HG03280 (cell line): ENCODE measurements around the gene FOXK2.

Experiments
- ATAC-seq: cut with Tn5 transposase; IDR thresholded peaks from one replicate; pipeline ENCODE4 v1.9.1; 2021; ENCODE audit warnings: mild to moderate bottlenecking, moderate library complexity; ENCODE audit not compliant: unreplicated experiment

Gene FOXK2

DNA sequence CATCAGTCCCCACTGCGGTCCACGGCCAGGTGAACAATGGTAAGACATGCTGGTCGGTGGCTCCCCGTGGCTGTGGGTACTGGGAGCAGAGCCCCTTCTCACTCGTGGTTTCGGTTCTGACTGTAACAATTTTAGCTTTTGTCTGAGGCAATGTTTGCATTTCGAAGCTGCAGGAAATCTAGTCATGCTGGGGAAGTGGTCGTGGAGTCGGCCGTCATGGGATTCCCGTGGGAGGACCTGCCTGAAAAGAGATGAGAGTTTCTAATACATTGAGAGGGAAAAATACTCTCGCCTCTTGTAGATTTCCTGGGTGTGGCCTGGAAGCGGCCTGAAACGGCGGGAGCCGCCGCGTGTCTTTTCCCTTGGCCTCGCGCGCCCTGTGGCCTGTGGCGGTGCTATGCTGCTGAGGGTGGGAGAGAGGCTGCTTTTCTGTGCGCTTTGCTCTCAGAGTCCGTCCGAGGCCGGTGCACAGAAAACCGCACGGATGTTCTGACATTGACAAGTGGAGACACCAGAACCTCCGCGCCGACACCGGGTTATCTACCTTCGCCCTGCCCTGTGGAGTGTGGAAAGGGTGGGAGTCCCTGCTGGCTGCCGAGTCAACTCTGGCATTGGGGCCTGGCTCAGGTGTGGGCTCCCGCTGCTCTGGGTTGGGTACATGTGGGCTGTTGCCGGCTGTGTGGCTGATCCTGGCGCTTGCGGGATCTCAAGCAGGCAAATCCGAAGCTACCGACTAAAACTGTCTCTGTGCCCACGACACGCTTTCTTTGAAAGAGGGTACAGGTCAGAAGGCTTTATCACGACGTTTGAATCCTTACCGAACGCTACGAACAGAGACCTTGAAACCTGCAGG is 67.9 kb downstream of the FOXK2 start:
- no peak for ATAC-seq

DNA sequence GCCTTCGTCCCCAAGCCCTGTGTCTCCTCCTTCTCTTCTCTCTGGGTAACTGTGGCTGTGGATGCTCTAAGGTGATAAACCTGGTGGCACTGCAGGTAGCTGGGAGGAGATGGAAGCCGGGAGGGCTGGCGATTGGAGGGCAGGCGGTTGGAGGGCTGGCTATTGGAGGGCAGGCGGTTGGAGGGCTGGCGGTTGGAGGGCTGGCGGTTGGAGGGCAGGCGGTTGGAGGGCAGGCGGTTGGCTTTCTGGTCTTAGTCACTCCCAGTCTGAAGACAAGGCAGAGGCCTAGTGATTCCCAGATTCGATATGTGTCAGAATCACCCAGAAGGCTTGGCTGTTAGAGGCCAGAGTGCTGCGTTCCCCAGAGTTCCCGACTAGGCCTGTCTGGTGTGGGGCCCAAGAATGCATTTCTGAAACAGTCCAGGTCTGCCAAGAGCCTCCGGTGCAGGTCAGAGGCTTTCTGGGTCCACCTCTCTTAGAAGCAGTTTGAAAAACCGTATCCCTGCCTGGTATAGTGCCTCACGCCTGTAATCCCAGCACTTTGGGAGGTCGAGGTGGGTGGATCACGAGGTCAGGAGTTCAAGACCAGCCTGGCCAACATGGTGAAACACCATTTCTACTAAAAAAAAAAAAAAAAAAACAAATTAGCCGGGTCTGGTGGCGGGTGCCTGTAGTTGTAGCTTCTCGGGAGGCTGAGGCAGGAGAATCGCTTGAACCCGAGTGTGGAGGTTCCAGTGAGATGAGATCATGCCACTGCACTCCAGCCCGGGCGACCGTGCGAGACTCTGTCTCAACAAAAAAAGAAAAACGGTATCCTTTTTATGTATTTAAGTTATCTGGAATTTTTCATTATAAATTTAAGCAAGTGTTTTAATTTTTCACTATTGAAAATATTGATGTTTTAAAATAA is 69.0 kb downstream of the FOXK2 start:
- no peak for ATAC-seq

DNA sequence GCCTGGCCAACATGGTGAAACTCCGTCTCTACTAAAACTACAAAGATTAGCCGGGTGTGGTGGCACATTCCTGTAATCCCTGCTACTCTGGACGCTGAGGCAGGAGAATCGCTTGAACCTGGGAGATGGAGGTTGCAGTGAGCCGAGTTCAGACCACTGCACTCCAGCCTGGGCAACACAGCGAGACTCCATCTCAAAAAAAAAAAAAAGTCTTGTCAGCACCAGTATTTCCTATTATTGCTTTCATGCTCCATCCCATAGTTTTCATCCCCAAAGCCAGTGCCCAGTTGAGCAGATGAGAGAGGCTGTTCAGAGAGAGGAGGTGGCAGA is 70.3 kb downstream of the FOXK2 start:
- no peak for ATAC-seq

DNA sequence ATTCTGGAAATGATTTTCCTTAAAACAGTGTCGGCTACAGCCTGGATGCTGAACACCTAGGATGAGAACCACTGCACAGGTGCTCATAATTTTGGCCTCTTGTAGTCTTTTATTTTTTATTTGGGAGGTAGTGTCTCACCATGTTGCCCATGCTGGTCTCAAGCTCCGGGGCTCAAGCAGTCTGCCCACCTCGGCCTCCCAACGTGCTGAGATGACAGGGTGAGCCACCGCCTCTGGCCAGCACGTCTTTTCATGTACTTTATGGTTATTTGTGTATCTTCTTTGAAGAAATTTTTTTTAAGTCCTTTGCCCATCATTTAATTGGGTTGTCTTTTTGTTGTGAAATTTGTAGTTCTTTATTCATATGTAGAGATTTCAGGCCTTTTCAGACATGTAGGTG is 70.7 kb downstream of the FOXK2 start:
- ATAC-seq = no peak

DNA sequence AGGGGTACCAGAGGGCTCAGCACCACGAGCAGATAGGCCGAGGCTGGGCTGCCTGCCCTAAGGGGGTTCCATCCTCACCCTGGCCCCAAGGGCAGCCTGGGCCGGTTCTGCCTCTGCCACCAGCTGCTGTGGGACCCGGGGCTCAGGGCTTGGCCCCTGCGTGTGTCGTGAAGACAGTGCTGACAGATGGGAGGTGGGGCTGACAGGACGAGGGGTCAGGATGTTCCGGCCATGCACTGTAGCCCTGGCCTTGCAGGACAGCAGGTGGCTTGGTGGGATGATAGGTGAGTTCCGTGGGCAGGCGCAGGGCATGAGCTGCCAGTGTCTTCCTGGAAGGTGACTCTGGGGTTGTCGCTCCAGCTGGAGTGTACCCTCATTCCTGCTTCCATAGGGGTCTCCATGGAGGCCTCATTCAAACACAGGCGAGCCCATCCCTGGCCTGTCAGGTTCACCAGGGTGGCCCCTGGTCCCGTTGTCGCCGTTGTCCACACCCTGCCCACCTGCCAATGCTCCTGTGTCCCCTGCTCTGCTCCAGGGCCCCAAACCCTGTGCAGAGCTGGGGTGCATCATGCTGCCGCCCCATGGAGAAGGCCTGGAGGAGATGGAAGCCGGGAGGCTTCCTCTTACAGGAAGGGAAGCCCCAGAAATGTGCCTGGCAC is 71.5 kb downstream of the FOXK2 start:
- no peak for ATAC-seq

DNA sequence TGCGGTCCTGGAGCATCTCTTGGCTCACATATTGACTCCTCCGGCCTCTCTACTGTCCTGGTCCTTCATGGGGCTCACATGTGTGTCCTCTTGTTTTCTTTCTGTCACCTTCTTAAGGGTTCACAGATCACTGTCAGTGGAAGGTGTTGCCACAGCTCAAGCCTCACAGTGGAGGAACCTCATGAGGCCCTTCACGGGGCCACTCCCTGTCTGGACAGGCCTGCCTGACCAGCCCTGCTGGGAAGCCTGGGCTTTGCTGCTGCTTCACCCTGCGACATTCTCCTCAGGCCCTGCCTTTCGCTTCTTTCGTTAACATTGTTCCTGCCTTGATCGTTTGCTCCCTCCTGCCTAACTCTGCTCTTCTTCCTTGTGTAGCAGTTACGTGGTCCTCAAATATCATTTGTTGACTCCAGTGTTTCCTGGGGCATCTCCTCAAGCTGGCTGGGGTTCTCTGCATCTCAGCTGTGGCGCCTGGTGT is 72.8 kb downstream of the FOXK2 start:
- ATAC-seq = no peak

DNA sequence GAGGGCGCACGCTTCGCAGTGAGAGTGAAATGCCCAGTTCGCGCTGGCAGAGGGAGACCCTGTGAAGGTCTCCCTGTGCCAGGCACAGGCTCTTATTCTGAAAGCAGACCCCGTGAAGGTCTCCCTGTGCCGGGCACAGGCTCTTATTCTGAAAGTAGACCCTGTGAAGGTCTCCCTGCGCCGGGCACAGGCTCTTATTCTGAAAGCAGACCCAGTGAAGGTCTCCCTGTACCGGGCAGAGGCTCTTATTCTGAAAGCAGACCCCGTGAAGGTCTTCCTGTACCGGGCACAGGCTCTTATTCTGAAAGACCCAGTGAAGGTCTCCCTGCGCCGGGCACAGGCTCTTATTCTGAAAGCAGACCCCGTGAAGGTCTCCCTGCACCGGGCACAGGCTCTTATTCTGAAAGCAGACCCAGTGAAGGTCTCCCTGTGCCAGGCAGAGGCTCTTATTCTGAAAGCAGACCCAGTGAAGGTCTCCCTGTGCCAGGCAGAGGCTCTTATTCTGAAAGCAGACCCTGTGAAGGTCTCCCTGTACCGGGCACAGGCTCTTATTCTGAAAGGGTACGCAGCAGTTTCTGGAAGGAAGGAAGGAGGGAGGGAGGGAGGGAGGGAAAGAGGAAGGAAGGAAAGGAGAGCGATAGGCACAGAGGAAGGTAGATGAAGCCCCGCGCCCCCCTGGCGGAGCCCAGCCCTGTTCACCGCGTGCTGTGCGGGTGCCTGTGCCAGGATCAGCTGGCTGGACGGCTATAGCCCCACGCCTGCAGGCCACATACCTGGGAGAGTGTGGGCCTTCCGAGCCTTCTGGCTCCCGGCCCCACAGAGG is 73.4 kb downstream of the FOXK2 start:
- no peak for ATAC-seq

DNA sequence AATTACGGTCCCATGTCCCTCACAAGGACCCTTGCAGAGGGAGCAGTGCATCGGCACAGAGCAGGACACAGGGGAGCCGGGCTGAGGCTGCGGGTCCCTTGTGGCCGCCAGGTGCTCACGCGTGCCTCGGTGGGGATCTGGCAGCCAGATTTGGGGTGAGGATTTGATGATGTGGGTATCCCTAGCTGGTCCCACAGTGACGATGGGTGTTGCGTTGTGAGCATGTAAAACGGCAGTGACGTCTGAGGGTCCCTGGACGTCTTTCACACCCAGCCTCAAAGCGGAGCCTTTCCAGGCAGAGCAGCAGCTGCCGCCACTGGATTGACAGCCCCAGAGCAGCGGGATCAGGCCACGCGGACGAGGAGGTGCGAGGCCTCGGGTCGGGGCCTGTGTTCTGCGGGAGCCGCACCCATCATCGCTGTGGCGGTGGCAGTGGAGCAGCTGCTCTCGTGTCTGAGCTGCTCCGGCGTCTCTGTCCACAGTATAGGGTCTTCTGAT is 74.1 kb downstream of the FOXK2 start:
- no peak for ATAC-seq

DNA sequence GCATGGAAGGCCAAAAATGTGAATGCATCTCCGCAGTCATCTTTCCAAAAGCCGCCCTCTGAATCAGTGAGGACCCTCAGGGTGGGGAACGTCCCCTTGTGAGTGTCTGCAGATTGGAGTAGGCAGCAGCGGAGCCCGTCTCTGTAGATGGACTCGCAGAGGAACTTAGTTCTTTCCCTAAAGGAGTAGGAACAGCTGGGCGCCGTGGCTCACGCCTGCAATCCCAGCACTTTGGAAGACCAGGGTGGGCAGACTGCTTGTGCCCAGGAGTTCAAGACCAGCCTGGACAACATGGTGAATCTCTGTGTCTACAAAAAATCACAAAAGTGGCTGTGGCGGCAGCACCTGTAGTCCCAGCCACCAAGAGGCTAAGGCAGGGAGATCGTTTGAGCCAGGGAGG is 75.0 kb downstream of the FOXK2 start:
- ATAC-seq = no peak

DNA sequence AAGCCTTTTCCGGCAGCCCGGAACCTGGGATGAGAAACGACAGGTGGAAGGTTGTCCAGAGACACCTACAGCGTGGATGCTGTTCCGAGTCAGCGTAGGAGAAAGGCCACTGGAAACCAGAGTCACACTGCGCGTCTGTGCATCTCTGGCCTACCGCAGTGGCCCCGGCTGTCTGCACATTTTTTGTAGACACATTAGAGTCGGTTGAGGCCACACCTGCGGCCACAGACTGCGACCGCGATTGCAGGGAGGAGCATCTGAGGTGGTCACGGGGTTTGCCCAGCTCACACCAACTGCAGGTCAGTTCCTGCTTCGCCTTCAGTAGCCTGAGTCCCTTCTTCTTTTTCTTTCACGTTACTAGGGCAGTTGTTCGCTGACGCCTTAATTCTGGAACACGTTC is 76.4 kb downstream of the FOXK2 start:
- no peak for ATAC-seq

DNA sequence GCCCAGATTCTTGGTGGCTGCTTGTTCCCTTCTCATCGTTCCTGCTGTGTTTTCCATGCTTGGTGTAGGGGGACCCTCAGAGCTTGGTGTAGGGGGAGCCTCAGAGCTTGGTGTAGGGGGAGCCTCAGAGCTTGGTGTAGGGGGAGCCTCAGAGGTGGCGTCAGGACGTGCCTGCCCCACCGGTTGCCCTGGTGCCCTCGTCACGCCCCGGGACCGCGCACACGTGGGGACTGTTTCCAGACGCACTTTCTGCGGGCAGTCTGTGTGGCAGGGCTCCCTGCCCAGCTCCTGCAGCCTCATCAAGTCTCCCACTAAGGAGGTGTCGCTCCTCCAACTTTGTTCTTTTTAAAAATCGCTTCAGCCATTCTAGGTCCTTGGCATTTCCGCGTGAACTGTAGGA is 76.8 kb downstream of the FOXK2 start:
- no peak for ATAC-seq

DNA sequence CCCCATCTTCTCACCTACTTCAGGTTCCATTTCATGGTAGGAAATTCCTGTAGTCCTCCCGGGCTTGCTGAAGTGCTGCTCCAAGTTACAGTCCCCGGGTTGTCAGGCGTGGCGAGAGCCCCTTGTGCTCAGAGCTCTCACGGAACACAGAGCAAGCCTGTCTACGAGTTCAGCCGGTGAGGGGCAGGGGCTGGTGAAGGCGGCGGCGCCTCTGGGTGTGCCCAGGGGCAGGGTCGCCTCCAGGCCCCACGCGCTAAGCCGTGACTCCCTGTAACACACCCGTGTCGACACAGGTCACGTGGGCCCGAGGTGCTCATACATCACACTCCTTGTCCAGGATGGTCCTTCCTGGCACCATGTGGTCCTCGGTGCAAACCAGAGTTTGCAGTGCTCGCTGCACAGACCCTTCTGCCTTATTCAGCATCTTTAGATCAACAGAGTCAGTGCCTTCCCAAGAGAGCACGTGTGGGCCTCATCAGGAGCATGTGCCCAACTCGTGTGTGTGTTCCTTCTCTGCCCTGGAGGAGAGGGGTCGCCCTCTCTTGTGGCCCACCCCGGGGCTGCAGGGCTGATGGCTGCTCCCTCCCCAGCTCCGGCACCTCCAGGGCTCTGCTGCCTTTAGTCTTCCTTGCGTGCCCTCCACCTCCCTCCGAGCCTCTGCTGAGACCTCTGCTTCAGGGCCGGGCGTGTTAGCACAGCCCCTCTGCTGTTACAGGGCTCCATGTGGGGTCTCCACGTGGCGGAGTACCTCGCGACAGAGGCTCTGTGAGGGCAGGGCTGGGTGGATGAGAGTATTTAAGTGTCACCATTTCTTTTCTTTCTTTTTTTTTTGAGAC is 77.5 kb downstream of the FOXK2 start:
- ATAC-seq = no peak

DNA sequence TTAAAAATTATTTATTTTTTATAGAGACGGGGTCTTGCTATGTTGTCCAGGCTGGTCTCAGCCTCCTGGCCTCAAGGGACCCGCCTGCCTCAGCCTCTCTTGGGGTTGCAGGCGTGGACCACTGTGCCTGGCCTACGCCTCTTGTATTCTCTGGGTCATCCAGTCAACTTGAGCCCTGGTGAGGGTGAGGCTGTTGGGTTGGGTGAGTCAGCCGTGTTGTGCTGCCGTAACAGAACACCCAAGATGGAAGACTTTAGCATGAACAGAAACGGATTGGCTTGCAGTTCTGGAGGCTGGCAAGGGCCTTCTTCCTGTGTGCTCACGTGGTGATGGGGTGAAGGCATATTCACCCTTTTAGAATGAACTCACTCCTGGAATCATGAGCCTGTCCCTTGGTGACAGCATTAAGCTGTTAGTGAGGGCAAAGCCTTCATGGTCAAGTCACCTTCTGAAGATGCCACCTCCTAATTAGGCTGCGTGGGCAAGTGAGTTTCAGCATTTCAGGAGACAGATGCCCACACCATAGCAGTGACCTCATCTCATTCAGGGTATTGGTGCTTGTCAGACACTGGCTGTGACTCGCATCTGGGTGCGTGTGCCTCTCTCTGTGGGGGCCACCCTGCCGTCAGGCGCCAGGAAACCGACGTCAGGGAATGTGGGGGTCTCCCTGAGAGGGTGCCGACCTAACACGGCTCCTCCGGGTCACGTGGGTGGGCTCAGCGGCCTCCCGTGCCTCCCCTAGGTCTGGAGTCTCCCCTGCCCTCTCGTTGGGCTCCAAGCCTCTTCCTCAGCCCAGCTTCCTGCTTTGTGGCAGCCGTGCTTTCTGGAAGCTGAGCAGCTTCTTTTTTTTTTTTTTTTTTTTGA is 79.0 kb downstream of the FOXK2 start:
- ATAC-seq = no peak

DNA sequence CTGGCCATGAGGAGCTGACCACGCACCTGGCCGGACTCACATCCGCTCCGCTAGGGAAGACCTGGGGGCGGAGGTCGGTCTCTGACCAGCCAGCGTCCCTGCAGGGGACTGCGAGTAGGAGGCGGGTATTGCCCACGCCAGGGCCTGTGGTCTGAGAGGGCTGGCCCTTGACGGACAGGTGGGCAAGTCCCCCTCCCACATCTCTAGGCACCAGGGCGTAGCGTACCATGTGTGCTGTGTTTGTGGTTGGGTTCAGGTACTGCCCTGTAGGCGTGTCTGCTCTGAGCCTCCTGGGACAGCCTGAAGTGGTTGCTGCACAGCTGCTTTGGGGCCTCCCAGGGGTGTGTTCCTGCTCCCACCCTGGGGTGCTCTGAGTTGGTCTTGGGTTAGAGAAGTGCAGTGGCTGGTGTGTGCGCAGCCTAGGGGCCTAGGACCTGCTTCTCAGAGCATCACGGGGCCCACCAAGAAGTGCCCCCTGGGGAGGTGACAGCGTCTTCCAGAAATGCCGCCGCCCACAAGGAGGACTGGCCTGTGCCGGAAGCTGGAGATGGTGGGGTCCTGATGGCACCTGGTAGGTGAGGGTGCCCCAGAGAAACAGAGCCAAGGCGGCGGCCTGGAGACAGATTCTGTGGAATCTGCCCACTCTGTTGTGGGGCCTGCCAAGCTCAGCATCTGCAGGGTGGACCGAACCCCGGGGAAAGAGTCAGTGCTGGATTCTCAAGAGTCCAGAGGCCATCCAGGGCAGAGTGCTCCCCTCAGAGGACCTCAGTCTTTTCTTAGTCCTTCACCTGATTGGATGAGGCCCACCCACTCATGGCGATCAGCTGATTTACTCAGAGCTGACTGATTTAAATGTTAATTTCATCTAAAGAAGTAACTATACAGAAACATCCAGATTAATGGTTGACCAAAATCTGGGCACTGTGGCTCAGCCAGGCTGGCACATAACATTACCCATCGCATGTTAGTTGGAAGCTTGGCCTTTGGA is 80.4 kb downstream of the FOXK2 start:
- ATAC-seq = no peak

DNA sequence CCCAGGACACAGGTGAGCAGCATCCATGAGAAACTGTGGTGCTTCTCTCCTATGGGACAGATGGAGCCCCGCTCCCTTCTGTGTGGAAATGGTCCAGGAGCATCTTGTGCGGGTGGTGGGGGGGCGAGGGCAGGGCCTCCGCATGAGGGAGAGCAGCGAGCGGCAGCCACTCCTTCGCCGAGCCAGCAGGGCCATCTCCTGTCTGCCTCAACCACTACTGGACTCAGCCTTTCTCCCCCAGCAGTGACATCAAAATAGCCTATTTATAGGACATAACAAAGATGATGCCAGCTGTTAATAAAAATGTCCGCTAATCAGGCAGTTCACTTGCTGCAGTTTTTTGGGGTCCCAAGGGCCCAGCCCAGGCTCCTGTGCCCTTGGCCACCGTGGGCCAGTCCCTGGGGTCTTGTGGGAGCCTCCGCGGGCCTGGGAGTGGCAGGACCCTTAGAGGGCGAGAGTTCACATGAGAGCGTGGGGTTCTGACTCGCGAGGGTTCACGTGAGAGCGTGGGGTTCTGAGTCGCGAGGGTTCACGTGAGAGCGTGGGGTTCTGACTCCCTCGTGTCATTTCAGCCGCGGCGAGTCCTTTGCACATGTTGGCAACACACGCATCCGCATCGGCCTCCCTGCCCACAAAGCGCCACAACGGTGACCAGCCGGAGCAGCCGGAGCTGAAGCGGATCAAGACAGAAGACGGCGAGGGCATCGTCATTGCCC is 81.4 kb downstream of the FOXK2 start:
- no peak for ATAC-seq

DNA sequence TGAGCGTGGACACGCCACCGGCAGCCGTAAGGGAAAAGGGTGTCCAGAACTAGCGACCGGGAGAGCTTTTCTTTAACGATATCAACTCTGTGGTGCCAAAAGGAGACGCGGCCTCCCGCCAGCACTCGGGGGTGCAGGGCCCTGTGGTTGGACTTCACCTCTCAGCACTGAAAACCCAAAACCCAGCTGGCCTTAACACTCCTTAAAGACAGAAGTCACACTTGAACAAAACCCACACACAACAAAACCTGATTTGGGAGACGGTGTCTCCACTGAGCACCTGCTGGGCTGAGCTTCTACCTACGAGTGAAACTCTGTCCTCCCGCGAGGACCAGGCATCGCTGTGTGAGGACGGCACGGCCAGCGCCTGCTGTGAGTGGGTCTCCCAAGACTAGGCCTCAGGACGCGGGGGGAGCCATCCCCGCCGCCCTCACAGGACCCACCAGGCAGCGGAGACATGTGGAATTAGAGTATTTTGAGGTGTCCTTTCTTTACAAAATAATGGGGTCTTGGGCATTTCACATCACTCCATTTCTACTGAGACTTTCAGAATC is 82.0 kb downstream of the FOXK2 start:
- no peak for ATAC-seq
